ENCODE results near the gene SCAMP5. TPM values are rescaled to one million over a fixed set of nuclear protein-coding genes. Genes with fewer than 3 reads are reported as not detected.

The SCAMP5 gene
- total RNA-seq, 1 donor from 2014 or later = 28.4 TPM

- Mint-ChIP-seq H3K27ac (peak within 1 kb of the TSS; percentile 96), H3K9me3 (no peaks in the 10 kb centered on the region), H3K4me3 (peak within 1 kb of the TSS; percentile 98), H3K27me3 (ENCODE audit: low read depth) (no peaks in the 10 kb centered on the region), H3K4me1 (peaks cover 11% of the 10 kb centered on the region), H3K36me3 (peaks cover 6% of the 10 kb centered on the region)
- TF ChIP-seq, protein P1, sequence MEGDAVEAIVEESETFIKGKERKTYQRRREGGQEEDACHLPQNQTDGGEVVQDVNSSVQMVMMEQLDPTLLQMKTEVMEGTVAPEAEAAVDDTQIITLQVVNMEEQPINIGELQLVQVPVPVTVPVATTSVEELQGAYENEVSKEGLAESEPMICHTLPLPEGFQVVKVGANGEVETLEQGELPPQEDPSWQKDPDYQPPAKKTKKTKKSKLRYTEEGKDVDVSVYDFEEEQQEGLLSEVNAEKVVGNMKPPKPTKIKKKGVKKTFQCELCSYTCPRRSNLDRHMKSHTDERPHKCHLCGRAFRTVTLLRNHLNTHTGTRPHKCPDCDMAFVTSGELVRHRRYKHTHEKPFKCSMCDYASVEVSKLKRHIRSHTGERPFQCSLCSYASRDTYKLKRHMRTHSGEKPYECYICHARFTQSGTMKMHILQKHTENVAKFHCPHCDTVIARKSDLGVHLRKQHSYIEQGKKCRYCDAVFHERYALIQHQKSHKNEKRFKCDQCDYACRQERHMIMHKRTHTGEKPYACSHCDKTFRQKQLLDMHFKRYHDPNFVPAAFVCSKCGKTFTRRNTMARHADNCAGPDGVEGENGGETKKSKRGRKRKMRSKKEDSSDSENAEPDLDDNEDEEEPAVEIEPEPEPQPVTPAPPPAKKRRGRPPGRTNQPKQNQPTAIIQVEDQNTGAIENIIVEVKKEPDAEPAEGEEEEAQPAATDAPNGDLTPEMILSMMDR (IDR thresholded peaks at IDR 0.05; ENCODE audit: unreplicated experiment) = no peak
- peak; percentile 90 to 94 for DNase-seq (ENCODE audit: low spot score in 2 of 2, unreplicated experiment in 2 of 2)
These were observed 28.0 kb downstream of the SCAMP5 start, which contains the start of gene PPCDC for GRCh38 chr15:75023181-75023871. TSS of gene PPCDC (plus strand) at chr15:75023590. CDS start at chr15:75028319, 4,729 bp downstream.

- no peak for DNase-seq (ENCODE audit: low spot score in 2 of 2, unreplicated experiment in 2 of 2)
- Mint-ChIP-seq H3K4me1 (peaks cover 11% of the 10 kb centered on the region), H3K36me3 (peaks cover 3% of the 10 kb centered on the region), H3K4me3 (peak overlapping the region; percentile 98), H3K27me3 (ENCODE audit: low read depth) (no peaks in the 10 kb centered on the region), H3K9me3 (no peaks in the 10 kb centered on the region), H3K27ac (peak overlapping the region; percentile 96)
- TF ChIP-seq, protein P1 (IDR thresholded peaks at IDR 0.05; ENCODE audit: unreplicated experiment) = no peak
These were observed 28.7 kb downstream of the SCAMP5 start for GRCh38 chr15:75023872-75024636.

DNA sequence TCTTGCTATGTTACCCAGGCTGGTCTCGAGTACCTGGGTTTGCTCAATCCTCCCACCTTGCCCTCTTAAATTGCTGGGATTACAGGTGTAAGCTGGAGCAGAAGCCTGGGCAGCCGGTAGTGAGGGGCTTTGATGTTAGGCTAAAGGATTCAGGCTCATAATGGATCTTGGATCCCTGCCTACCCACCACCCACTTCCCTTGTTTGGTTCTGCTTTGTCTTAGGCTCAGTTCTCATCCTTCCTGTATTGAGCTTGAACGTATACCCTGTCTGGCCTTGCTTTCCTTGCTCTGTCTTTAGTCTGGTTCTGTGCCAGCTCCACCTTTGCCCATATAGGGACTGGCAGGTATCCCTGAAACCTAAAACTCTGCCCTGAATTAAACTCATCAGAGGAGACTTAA is 29.7 kb downstream of the SCAMP5 start:
- Mint-ChIP-seq H3K27me3 (ENCODE audit: low read depth) (no peaks in the 10 kb centered on the region), H3K4me1 (peaks cover 19% of the 10 kb centered on the region), H3K27ac (peak overlapping the region; percentile 13), H3K9me3 (no peaks in the 10 kb centered on the region), H3K4me3 (peak overlapping the region; percentile 98), H3K36me3 (peaks cover 2% of the 10 kb centered on the region)
- no peak for DNase-seq (ENCODE audit: low spot score in 2 of 2, unreplicated experiment in 2 of 2)
- TF ChIP-seq, protein P1 (IDR thresholded peaks at IDR 0.05; ENCODE audit: unreplicated experiment) = no peak

DNA sequence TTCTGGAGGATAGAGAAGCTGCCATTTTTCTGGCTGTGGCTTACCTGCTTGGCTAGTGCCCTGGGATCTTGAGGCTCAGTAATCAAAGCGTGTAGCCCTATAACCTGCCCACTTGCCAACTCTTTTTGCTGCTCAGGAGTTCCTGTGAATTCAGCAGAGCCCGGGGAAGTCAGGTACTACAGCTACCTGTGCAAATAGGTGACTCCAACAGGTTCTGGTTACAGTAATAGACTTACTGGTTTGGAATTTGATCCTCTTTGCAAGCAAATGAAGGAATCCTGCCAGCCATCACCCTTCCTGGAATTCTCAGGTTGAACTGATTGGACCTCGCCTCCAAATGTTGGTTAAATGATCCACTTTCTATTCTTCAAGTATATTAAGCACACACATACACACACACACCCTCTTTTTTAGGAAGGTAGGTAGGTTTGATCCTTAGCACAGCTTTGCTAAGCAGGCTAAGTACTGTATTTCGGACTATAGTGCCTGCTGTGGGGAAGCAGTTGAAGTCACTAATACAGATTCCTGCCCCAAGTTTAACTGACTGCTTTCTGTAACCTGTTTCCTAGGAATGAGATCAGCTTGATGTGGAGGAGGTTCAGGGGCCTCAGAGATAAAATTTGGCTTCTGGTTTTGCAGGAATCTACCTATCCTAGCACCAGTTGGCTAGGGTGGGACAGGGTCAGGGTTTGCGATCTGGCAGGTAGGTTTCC is 30.3 kb downstream of the SCAMP5 start:
- H3K27ac Mint-ChIP-seq = no peak overlapping the region

GRCh38 chr15:75027551-75027950 is 32.2 kb downstream of the SCAMP5 start:
- no peak overlapping the region for H3K4me3 Mint-ChIP-seq
- H3K36me3 Mint-ChIP-seq = peaks cover 2% of the 10 kb centered on the region
- TF ChIP-seq, protein P1 (IDR thresholded peaks at IDR 0.05; ENCODE audit: unreplicated experiment) = no peak
- H3K27me3 Mint-ChIP-seq (ENCODE audit: low read depth) = no peaks in the 10 kb centered on the region
- H3K4me1 Mint-ChIP-seq = peaks cover 38% of the 10 kb centered on the region
- no peak overlapping the region for H3K27ac Mint-ChIP-seq
- DNase-seq (ENCODE audit: low spot score in 2 of 2, unreplicated experiment in 2 of 2) = no peak
- no peaks in the 10 kb centered on the region for H3K9me3 Mint-ChIP-seq

More for the DNA sequence above, 30.3 kb downstream of the SCAMP5 start:
- peak overlapping the region; percentile 98 for H3K4me3 Mint-ChIP-seq
- no peaks in the 10 kb centered on the region for H3K9me3 Mint-ChIP-seq
- TF ChIP-seq, protein P1 (IDR thresholded peaks at IDR 0.05; ENCODE audit: unreplicated experiment) = no peak
- H3K4me1 Mint-ChIP-seq = peaks cover 22% of the 10 kb centered on the region
- no peak for DNase-seq (ENCODE audit: low spot score in 2 of 2, unreplicated experiment in 2 of 2)
- no peaks in the 10 kb centered on the region for H3K27me3 Mint-ChIP-seq (ENCODE audit: low read depth)
- H3K36me3 Mint-ChIP-seq = peaks cover 2% of the 10 kb centered on the region
